Keratinocyte (primary cell): ENCODE data around the gene NIT1. TPM values are rescaled to one million over a fixed set of nuclear protein-coding genes. Genes with fewer than 3 reads are reported as not detected.

Experiments used
- DNase-seq: peaks from one replicate; pipeline ENCODE4 v3.0.0-alpha.2; 2011; ENCODE audit warnings: low read depth, missing footprints, low spot score
- FAIRE-seq: peaks from 2 replicates; lab custom pipeline; 2011; peaks lifted over from hg19 to GRCh38; lab: Jason Lieb, UNC
- H2AFZ ChIP-seq: 2 replicates; pipeline ENCODE4 v1.6.0; 2012; ENCODE audit warnings: low read length, control low read depth, inconsistent platforms; ENCODE audit not compliant: control insufficient read depth
- H3K27ac ChIP-seq: 2 replicates; pipeline ENCODE4 v1.5.1; 2011; ENCODE audit warnings: low read length; ENCODE audit not compliant: control insufficient read depth, insufficient read depth
- H3K27me3 ChIP-seq: 3 replicates; pipeline ENCODE4 v1.6.0; 2011; ENCODE audit warnings: low read length; ENCODE audit not compliant: control insufficient read depth, insufficient read depth; ENCODE audit errors: extremely low read depth
- H3K36me3 ChIP-seq, 2 experiments: 2 replicates in 1 of 2; 3 replicates in 1 of 2; pipeline ENCODE4 v1.5.1; 2011; ENCODE audit warnings: low read length in 2 of 2, mild to moderate bottlenecking in 1 of 2; ENCODE audit not compliant: control insufficient read depth in 2 of 2, insufficient read depth in 2 of 2; ENCODE audit errors: extremely low read depth in 1 of 2
- H3K4me1 ChIP-seq: 3 replicates; pipeline ENCODE4 v1.5.1; 2011; ENCODE audit warnings: low read length; ENCODE audit not compliant: control insufficient read depth, insufficient read depth; ENCODE audit errors: extremely low read depth
- H3K4me2 ChIP-seq: 3 replicates; pipeline ENCODE4 v1.6.0; 2011; ENCODE audit warnings: low read depth, low read length; ENCODE audit not compliant: control insufficient read depth, insufficient read depth; ENCODE audit errors: extremely low read depth
- H3K4me3 ChIP-seq, 3 experiments: fragments of 200-600 bp in 1 of 3; sonication (generic) in 1 of 3; 2 replicates in 2 of 3; 3 replicates in 1 of 3; pipeline ENCODE4 v1.5.1; 2011 to 2016; ENCODE audit warnings: low read length in 3 of 3, mild to moderate bottlenecking in 3 of 3, control low read depth in 2 of 3, inconsistent platforms in 1 of 3, low read depth in 1 of 3, mixed read lengths in 1 of 3, mixed run types in 1 of 3, moderate library complexity in 1 of 3; ENCODE audit not compliant: control insufficient read depth in 2 of 3, insufficient read depth in 2 of 3; ENCODE audit errors: extremely low read depth in 1 of 3
- H3K79me2 ChIP-seq: 2 replicates; pipeline ENCODE4 v1.6.0; 2012; ENCODE audit warnings: low read length; ENCODE audit not compliant: control insufficient read depth, insufficient read depth
- H3K9ac ChIP-seq: 3 replicates; pipeline ENCODE4 v1.6.0; 2011; ENCODE audit warnings: low read length; ENCODE audit not compliant: control insufficient read depth, insufficient read depth; ENCODE audit errors: extremely low read depth
- H3K9me1 ChIP-seq: 3 replicates; pipeline ENCODE4 v1.6.0; 2011; ENCODE audit warnings: low read length; ENCODE audit not compliant: control insufficient read depth, insufficient read depth; ENCODE audit errors: extremely low read depth
- H3K9me3 ChIP-seq: 2 replicates; pipeline ENCODE4 v1.5.1; 2012; ENCODE audit warnings: low read depth, low read length; ENCODE audit not compliant: control insufficient read depth
- H4K20me1 ChIP-seq: 3 replicates; pipeline ENCODE4 v1.6.0; 2011; ENCODE audit warnings: low read length; ENCODE audit not compliant: control insufficient read depth, insufficient read depth; ENCODE audit errors: extremely low read depth
- EZH2 ChIP-seq: IDR thresholded peaks from one replicate; pipeline ENCODE4 v1.6.1; 2012; ENCODE audit warnings: inconsistent platforms, mild to moderate bottlenecking, low read length, moderate library complexity
- dilution Hi-C: fragments of 300-500 bp; cut with MboI; formaldehyde crosslinking; loops from one replicate; pipeline ENCODE4 v1.7.0; 2020; ENCODE audit warnings: low sequenced_read_pairs; ENCODE audit not compliant: extremely low pct_ligation_motif_present
- polyA plus RNA-seq, 5 experiments: library from polyadenylated mRNA; depleted of rRNA in 3 of 5; stranded (reverse) in 3 of 5; stranded (forward) in 1 of 5; unstranded in 1 of 5; fragments of >200 nt; gene quantifications; 1 replicate in 1 of 5; 2 replicates in 3 of 5; 3 replicates in 1 of 5; pipeline versions ENCODE4 v1.2.1 to v1.2.3, GENCODE V29; 2011 to 2012; ENCODE audit warnings: missing spikeins in 2 of 5, low read depth in 1 of 5, low replicate concordance in 1 of 5
- TF ChIP-seq, protein P1 (sequence below), 3 experiments: IDR thresholded peaks in 1 of 3; conservative IDR thresholded peaks in 1 of 3; optimal IDR thresholded peaks in 1 of 3; 2 replicates in 2 of 3; 3 replicates in 1 of 3; pipeline versions ENCODE3 to v1.5.1; 2011; ENCODE audit warnings: low read length in 3 of 3, mild to moderate bottlenecking in 3 of 3, moderate library complexity in 2 of 3, control low read depth in 1 of 3, inconsistent platforms in 1 of 3; ENCODE audit not compliant: insufficient read depth in 2 of 3; ENCODE audit errors: extremely low read depth in 1 of 3

NIT1 gene
- polyA plus RNA-seq, 1 donor (not counting 4 experiments of a cell fraction or from before 2014, with no cell fraction given) = 22.9 TPM

DNA sequence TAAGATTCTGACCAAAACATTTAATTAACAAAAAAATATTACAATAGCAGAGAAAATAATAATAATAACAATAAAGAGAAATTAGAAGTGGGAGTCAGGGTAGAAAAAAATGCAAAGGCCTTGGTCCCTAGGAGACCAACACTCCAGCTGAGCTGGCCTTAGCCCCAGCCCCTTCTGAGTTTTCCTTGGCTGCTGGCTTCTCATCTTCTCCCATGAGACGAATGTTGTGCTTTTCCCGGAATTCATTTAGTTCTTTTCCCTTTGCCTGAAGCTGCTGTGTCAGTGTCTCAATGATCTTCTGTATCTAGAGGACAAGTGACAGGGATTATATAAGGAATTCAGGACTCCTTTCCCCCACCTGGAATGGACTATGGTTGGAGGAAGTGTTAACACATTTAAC is 17.3 kb upstream of the NIT1 start:
- Histone ChIP-seq H3K9me3 (no peaks in the 10 kb centered on the region), H2AFZ (no peak overlapping the region), H3K4me2 (no peak overlapping the region), H3K4me1 (peaks cover 38% of the 10 kb centered on the region), H3K4me3 (no peak overlapping the region), H3K79me2 (peaks cover 28% of the 10 kb centered on the region), H3K27ac (no peak overlapping the region), H3K9ac (no peak overlapping the region), H3K27me3 (no peaks in the 10 kb centered on the region), H4K20me1 (peaks cover 3% of the 10 kb centered on the region), H3K36me3 (peaks cover 24 to 32% of the 10 kb centered on the region in 2 experiments), H3K9me1 (no peaks in the 10 kb centered on the region)
- TF ChIP-seq EZH2 = no peak
- TF ChIP-seq, protein P1, sequence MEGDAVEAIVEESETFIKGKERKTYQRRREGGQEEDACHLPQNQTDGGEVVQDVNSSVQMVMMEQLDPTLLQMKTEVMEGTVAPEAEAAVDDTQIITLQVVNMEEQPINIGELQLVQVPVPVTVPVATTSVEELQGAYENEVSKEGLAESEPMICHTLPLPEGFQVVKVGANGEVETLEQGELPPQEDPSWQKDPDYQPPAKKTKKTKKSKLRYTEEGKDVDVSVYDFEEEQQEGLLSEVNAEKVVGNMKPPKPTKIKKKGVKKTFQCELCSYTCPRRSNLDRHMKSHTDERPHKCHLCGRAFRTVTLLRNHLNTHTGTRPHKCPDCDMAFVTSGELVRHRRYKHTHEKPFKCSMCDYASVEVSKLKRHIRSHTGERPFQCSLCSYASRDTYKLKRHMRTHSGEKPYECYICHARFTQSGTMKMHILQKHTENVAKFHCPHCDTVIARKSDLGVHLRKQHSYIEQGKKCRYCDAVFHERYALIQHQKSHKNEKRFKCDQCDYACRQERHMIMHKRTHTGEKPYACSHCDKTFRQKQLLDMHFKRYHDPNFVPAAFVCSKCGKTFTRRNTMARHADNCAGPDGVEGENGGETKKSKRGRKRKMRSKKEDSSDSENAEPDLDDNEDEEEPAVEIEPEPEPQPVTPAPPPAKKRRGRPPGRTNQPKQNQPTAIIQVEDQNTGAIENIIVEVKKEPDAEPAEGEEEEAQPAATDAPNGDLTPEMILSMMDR (optimal IDR thresholded peaks at IDR 0.05 in 1 of 3, IDR thresholded peaks at IDR 0.05 in 1 of 3, conservative IDR thresholded peaks at IDR 0.05 in 1 of 3; ENCODE audit: extremely low read depth in 1 of 3, insufficient read depth in 2 of 3, low read length in 3 of 3) = no peak
- DNase-seq (no peak), FAIRE-seq (no peak)
- dilution Hi-C loops = no loop called here

DNA sequence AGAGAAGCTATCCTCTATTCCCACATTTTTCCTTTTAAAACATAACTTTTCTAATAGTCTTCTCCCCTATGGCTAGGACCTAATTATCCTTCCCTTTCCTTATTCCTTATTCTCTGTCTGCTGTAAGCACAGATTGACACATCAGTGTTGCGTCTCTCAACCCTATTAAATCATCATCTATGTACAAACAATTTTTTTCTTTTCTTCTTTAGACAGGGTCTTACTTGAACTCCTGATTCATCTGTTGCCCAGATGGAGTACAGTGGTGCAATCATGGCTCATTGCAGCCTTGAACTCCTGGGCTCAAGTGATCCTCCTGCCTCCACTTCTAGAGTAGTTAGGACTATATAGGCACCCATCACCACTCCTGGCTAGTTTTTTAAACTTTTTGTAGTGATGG is 11.5 kb upstream of the NIT1 start:
- Histone ChIP-seq H3K27me3 (no peaks in the 10 kb centered on the region), H3K79me2 (peaks cover 82% of the 10 kb centered on the region), H3K36me3 (peaks cover 14 to 25% of the 10 kb centered on the region in 2 experiments), H2AFZ (no peak overlapping the region), H3K4me2 (no peak overlapping the region), H3K27ac (no peak overlapping the region), H3K9ac (no peak overlapping the region), H3K9me1 (no peaks in the 10 kb centered on the region), H3K4me1 (peaks cover 11% of the 10 kb centered on the region), H3K4me3 (no peak overlapping the region), H4K20me1 (peaks cover 3% of the 10 kb centered on the region), H3K9me3 (no peaks in the 10 kb centered on the region)
- FAIRE-seq (no peak), DNase-seq (no peak)
- TF ChIP-seq EZH2 = no peak
- TF ChIP-seq, protein P1 (optimal IDR thresholded peaks at IDR 0.05 in 1 of 3, IDR thresholded peaks at IDR 0.05 in 1 of 3, conservative IDR thresholded peaks at IDR 0.05 in 1 of 3; ENCODE audit: extremely low read depth in 1 of 3, insufficient read depth in 2 of 3, low read length in 3 of 3) = no peak
- dilution Hi-C loops = no loop called here
